HG02642 (cell line): Measurements from ENCODE around the gene AGFG1.
A peak's percentile ranks its signal among the peaks of the same experiment; 100 is the strongest.

Experiments
- ATAC-seq: cut with Tn5 transposase; IDR thresholded peaks from one replicate; pipeline ENCODE4 v1.9.1; 2021; ENCODE audit warnings: mild to moderate bottlenecking; ENCODE audit not compliant: unreplicated experiment, poor library complexity

The AGFG1 gene, protein sequence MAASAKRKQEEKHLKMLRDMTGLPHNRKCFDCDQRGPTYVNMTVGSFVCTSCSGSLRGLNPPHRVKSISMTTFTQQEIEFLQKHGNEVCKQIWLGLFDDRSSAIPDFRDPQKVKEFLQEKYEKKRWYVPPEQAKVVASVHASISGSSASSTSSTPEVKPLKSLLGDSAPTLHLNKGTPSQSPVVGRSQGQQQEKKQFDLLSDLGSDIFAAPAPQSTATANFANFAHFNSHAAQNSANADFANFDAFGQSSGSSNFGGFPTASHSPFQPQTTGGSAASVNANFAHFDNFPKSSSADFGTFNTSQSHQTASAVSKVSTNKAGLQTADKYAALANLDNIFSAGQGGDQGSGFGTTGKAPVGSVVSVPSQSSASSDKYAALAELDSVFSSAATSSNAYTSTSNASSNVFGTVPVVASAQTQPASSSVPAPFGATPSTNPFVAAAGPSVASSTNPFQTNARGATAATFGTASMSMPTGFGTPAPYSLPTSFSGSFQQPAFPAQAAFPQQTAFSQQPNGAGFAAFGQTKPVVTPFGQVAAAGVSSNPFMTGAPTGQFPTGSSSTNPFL

DNA sequence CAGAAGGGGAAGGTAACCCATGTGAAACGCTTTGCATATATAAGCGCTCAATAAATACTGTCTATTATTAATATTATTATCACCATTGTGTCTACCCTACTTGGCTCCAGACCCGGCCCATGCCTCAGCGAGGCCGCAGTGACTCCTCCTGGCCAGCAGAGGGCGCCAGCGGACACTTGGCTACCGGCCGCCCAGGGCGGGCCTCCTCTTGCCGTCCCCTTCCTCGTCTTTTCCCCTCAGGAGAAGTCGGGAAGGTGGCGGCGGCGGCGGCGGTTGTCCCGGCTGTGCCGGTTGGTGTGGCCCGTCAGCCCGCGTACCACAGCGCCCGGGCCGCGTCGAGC, at the start of gene AGFG1:
AGFG1 (plus strand) TSS at position 233 of the 341 bp plus-strand sequence. CDS start 266 bp downstream, outside the sequence.
- peak; percentile 89 for ATAC-seq

DNA sequence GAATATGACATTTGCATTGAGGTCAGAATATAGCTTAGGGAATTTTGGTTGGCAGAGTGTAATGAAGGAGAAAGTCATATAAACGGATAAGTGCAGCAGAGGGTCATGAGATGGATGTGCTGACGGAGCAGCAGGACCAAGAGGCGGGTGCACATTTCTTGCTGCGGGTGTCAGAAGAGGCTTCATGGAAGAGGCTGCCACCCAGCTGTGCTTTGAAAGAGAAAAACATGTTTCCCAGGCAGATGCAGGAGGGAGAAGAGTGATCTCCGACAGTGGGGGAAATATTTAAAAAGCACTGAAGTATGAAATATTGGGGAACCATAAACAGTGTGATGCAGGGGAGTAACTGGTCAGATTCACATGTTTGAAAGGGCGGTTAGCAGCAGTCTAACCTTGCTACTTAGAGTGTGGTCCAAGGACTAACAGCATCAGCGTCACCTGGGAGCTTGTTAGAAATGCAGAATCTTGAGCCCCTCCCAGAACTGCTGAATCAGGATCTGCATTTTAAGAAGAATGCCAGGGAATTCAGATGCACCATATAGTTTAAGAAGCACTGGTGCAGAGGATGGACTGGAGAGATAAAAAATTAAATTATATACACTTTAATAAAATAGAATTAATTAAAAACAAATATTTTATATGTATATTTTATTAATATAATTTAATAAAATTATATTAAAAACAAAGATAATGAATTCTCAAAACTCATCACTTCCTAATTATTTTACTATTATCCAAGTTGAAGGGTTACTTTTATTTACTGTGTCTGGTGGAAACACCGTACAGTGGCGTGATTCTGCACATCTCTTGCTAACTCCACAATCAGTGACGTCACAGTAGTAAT, 48.1 kb upstream of the AGFG1 start:
- ATAC-seq: no peak

DNA sequence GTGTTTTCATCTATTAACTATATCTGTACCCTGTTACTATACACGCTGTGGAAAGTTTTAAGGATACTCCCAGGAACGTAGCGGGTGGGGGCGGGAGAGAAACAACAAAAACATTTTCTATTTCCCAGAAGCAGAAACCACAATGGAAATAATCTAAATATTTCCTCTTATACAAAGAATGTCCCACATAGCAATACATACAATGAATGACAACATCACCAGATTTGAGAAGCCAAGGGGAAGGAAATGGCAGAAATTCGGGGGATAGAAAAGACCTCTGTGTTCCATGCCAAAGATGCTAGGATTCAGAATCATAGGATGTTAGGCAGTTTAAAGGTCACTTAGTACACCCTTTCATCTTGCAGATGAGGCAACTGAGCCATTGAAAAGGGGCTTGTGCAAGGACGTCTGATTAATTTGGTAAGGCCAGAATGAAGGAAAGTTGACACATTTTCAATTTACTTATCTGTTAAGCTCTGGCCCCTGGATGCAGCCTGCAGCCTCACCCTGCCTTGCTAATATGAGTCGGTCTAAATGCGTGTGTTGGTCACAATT, 43.1 kb upstream of the AGFG1 start:
- no peak for ATAC-seq

DNA sequence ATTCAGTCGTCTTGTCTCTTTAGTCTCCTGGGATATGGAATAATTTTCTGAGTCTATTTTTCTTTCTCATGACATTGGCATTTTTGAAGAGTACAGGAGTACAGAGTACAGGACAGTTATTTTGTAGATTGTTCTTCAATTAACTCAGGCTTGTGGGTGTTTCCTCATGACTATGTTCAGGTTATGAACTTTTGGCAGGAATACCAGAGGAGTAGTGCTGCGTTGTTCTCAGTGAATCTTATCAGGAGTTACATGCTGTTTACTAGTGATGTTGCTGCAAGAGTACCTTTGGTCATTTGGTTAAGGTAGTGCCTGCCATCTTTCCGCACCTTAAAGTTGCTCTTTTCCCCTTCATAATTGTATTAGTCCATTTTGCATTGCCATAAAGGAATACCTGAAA, 41.3 kb upstream of the AGFG1 start:
- ATAC-seq: no peak

DNA sequence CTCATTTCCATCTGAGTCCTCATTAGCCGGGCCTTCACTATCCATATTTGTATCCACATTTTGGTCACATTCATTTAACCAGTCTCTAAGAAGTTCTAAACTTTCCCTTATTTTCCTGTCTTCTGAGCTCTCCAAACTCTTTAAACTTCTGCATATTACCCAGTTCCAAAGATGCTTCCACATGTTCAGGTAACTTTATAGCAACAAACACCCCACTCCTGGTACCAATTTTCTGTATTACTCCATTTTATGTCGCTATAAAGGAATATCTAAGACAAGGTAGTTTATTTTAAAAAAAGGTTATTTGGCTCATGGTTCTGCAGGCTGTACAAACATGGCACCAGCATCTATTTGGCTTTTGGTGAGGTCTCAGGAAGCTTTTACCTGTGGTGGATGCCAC, 38.8 kb upstream of the AGFG1 start:
- ATAC-seq: no peak

DNA sequence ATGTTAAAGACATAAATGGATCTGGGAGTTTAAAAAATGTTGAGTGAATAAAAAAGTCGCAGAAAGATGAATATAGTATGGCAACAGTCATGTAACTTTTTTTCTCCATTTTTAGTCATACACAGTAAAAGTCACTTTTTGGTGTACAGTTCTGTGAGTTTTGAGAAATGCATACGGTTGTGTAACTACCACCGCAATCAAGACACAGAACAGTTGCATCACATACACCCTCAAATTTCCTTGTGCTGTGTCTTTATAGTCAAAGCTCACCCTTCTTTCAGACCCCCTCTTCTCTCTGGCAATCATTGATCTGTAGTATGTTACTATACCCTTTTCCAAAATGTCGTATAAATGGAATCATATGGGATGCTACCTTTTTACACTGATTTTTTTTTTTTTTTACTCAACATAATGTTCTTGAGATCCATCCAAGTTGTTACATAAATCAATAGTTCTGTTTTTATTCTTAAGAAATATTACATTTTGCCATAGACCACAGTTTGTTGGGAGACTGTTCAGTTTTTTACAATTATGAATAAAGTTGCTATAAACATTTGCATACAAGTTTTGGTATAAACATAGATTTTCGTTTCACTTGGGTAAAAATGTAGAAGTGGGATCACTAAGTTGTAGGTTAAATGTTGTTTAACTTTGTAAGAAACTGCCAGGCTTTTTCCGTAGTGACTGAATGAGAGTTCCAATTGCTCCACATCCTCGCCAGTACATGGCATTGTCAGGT, 35.4 kb upstream of the AGFG1 start:
- no peak for ATAC-seq

DNA sequence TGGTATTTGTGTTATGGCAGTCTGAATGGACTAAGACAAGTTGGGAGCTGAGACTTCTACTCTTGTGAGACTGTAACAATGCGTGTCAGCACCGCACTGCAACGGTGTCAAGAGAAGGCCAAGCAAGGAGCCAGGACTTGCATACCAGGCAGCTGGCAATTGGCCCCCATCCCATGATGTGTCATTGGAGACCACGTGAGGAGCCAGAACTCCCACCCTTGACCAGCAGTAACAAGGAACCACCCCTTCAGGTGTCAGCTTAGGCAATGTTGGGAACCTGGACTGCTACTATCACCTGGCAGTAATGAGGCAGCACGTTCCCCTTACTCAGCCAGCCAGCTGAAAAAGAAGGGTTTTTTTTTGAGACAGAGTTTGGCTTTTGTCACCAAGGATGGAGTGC, 32.7 kb upstream of the AGFG1 start:
- ATAC-seq: no peak

DNA sequence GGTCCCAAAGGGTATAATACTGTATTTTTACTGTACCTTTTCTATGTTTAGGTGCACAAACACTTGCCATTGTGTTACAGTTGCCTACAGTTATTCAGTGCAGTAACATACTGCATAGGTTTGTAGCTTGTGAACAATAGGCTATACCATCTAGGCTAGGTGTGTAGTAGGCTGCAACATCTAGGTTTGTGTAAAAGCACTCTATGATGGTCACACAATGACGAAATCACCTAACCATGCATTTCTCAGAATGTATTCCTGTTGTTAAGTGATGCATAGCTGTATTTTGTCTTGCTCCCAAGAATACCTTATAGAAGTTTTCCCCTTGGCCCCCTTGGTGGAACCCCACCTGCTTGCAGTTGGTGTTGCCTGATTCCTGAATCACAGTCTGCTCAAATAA, 29.3 kb upstream of the AGFG1 start:
- no peak for ATAC-seq

DNA sequence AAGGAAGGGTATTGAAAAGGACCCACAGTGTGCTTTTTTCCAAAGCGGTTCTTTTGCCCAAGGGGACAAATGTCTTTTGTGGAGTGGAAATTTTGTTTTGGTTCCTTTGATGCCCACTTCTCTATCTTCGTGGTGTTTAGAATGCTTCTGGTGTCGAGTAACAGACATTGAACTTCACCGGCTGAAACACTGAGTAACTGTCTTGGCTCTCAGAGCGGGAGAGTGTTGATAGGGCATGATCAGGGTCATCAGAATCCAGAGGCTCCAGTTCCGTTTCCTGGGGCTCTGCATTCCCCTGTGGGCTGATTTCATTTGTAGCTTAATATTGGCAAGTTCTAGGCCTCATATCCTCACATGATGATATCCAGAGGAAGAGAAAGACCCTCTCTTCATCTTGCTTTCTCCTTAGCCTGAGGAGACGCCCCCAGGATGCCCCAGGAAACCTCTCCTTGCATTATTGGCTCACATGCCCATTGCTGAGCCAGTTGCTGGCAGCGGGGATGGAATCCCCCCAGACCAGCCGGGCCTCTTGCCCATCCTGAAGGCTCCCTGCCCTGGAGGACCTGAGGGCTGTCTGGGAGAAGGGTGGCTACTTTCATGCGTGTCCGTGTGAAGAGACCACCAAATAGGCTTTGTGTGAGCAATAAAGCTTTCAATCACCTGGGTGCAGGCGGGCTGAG, 27.9 kb upstream of the AGFG1 start:
- ATAC-seq: no peak

DNA sequence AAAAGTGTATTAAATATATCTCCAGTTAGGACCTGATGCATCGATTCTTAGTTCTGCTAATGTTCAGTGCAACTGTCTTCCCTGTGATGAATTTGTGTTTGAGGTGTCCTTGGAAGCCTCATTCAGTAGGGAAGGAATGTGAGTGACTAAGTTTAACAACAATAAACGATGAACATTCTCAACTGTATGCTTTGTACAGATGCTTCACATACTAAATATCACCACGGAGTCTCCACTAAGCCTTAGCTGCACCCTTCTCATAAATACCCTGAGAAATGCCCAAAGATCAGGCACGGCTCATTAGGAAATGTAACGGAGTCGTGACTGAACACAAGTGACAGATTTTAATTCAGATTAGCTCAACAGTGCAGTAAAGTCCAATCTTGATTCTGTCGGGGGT, 24.4 kb upstream of the AGFG1 start:
- ATAC-seq: no peak

DNA sequence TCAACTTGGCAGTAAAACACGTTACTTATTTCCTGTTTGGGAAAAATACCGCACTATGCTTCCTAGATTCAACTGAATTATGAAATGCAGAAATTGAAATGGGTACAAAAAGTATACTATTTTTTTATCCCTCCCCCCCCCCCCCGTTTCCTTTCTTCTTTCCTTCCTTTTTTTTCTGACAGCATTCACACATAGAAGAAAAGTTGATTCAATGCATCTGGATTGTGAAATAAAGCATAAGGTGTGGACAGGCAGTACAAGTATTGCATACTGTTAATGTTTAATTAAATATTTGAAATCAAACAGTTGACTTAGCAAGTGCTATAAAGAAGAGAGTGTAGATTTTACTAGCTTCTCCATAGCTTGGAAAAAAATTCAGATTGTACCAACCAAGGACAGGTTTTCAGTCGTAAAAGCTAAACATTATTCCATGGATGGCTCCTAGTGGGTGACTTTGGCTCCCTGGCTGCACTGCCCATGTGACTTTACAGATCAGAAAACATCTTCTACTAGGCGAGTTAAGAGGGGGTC, 21.6 kb upstream of the AGFG1 start:
- no peak for ATAC-seq

DNA sequence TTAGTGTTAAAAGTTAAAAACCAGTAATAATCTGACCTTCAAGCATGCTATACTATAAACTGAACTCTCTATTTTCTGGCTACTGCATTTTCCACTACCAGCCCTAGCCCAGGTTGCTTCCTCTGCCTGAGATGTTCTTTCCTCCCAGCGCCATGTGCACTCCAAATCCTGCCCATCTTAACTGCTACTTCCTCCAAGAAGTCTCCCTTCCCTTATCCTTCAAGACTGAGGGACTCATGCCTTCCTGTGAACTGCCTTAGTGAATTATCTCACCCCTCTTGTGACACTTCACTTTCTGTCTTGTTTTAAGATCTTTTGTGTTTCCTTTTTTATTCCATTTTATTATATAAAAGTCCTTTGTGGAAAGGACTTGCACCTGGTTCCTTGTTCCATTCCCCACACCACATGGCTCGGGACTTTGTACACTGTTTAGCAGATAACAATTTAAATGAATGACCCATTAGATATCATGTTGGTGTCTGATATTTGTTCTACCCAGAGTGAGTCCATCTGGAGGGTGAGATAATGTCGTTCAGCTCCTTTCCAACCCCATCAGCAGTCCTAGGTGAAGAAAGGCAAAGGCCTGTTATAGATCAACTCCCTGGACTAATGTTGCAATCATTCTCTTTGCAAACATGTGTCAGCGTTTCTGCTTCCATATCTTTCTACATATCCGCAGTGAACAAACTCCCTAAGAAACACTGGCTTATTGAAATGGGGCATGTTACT, 20.9 kb upstream of the AGFG1 start:
- no peak for ATAC-seq

DNA sequence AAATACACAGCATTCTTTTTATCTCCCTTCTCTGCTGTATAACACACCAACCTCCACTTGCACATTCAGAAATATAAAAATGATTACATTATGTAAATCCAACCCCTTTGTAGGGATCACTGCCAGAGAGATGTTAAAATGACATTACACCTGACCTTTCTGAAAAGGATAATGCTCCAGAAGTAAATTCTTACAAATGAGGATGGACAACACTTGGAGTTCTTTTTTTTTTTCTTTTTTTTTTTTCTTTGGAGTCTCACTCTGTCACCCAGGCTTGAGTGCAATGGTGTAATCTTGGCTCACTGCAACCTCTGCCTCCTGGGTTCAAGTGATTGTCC, 20.3 kb upstream of the AGFG1 start:
- ATAC-seq: no peak

DNA sequence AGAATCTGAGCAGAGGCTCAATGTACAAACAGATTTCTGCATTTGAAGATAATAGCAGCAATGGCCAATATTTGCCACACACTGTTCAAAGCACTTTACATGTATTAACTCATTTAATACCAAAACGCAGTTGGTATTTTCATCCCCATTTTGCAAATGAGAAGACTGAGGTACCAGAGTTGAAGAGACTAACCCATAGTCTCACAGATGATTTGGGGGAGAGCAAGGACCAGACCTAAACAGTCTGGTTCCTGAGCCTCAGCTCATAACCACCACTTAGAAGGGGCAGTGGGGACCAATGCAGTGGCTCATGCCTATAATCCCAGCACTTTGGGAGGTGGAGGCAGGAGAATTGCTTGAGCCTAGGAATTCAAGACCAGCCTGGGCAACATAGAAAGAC, 18.1 kb upstream of the AGFG1 start:
- ATAC-seq: no peak

DNA sequence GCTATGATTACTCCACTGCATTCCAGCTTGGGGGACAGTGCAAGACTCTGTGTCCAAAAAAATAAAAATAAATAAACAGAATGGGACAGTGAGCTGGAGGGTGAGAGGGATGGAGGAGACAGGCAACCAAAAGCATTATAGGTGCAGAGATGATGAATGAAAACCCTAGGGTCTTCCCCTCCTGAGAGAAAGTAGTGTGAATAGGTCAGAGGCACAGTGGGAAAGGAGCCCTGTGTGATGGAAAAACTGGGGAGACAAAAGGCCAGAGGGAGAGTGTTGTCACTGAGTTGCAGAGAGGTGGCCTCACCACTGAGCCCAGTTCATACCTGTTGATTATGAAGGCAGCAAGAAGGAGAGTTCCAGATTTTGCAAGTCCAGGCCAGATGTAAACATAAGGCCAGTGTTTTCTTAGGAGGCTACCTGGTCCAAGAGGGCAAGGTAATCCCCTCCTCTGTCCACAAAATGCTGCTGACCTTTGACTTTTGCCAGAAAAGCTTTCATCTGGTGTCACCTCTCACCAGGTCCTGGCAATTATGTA, 17.6 kb upstream of the AGFG1 start:
- no peak for ATAC-seq

DNA sequence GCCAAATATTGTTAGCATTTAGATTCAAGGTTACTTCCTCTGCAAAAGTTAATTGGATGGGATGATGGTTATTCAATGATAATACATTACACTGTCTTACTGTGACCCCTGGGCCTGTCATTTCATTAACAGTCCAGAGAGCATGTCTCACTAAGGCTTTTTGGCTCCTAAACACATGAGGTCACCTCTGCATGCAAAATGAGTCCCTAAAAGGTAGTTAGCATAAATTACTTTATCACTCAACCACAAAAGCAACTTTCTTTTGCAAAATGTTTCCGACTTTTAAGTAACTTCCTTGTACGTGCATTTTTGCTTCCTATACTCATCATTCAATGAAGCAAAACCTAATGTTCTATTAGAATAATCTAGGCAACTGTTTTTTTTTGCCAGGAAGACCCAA, 16.8 kb upstream of the AGFG1 start:
- no peak for ATAC-seq

DNA sequence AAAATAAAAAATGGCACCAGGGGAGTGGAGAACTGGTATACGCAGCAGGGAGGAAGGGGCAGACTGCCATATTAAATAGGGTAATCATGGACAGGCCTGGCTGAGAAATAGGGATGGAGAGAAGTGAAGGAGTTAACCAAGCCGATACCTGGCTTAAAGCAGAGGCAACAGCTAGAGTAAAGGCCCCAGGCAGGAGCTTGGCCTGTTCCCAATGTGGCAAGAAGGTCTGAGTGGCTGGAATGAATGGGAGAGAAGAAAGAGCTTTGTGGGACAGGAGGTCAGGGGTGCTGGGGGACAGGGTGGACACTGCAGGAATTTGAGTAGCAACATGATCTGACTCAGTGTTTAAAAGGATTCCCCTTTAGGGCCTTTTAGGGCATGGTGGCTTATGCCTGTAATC, 15.9 kb upstream of the AGFG1 start:
- no peak for ATAC-seq

DNA sequence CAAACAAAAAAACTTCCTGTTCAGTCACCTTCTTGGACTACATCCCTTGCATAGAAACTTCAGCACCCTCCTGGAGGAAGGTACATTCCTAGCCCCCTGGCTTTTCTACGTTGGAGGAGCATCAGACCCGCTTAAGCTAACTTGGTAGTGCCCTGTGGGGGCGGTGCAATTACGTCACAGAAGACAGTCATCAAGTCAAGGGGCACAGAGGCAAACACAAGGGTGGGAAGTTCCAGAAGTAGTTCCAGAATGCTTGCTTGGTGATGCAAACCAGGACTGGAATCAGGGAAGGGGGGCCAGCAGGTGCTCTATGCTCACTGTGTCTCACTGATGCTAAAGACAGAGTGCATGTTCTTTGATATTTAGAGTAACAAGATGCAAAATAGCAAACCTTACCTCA, 15.2 kb upstream of the AGFG1 start:
- no peak for ATAC-seq

DNA sequence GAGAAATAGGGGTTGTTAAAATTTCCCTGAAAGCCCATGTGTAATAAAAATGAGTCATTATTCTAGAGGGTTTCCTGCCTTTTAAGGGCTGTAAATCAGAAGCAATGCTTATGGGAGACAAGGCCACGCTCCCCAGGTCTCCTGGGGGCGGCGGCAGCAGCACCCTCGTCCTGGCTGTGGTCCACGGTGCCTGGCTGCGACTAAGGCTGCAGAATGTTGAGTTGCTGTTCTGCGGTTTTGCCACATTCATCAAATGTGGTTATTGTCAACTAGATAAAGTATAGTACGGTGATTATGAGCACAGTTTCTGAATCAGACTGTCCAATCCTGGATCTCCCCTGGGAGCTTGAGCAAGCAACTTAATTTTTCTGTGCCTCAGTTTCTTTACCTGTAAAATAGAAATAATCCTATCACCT, 11.9 kb upstream of the AGFG1 start:
- ATAC-seq: peak; percentile 32
